Osteocyte (in vitro differentiated cells): ENCODE measurements around the gene NOL3. TPM values are rescaled to one million over a fixed set of nuclear protein-coding genes. Genes with fewer than 3 reads are reported as not detected.

ENCODE experiments used
- DNase-seq: peaks from one replicate; pipeline ENCODE4 v3.0.0; 2021; ENCODE audit warnings: mixed read lengths; ENCODE audit not compliant: unreplicated experiment; ENCODE audit errors: extremely low spot score
- H3K27ac Mint-ChIP-seq: one replicate; pipeline ENCODE4 v1.8.0; 2021; ENCODE audit warnings: mild to moderate bottlenecking, mixed read lengths; ENCODE audit not compliant: unreplicated experiment
- H3K27me3 Mint-ChIP-seq: one replicate; pipeline ENCODE4 v1.8.0; 2021; ENCODE audit warnings: mixed read lengths; ENCODE audit not compliant: unreplicated experiment
- H3K36me3 Mint-ChIP-seq: one replicate; pipeline ENCODE4 v1.8.0; 2021; ENCODE audit warnings: mixed read lengths; ENCODE audit not compliant: unreplicated experiment
- H3K4me1 Mint-ChIP-seq: one replicate; pipeline ENCODE4 v1.8.0; 2021; ENCODE audit warnings: mixed read lengths; ENCODE audit not compliant: unreplicated experiment
- H3K4me3 Mint-ChIP-seq: one replicate; pipeline ENCODE4 v1.8.0; 2021; ENCODE audit warnings: mild to moderate bottlenecking, moderate library complexity, mixed read lengths; ENCODE audit not compliant: unreplicated experiment
- H3K9me3 Mint-ChIP-seq: one replicate; pipeline ENCODE4 v1.8.0; 2021; ENCODE audit warnings: mixed read lengths; ENCODE audit not compliant: unreplicated experiment
- total RNA-seq: library from RNA; stranded (reverse); gene quantifications from 2 replicates; pipeline ENCODE4 v1.2.1, GENCODE V29; 2021
- TF ChIP-seq, protein P1 (sequence below): fragments of 200-600 bp; sonication (generic); IDR thresholded peaks from 2 replicates; pipeline ENCODE4 v1.5.0; 2021; ENCODE audit warnings: antibody characterized with exemption, mild to moderate bottlenecking, moderate library complexity

The NOL3 gene
- total RNA-seq, 1 donor from 2014 or later: 22.8 TPM

DNA sequence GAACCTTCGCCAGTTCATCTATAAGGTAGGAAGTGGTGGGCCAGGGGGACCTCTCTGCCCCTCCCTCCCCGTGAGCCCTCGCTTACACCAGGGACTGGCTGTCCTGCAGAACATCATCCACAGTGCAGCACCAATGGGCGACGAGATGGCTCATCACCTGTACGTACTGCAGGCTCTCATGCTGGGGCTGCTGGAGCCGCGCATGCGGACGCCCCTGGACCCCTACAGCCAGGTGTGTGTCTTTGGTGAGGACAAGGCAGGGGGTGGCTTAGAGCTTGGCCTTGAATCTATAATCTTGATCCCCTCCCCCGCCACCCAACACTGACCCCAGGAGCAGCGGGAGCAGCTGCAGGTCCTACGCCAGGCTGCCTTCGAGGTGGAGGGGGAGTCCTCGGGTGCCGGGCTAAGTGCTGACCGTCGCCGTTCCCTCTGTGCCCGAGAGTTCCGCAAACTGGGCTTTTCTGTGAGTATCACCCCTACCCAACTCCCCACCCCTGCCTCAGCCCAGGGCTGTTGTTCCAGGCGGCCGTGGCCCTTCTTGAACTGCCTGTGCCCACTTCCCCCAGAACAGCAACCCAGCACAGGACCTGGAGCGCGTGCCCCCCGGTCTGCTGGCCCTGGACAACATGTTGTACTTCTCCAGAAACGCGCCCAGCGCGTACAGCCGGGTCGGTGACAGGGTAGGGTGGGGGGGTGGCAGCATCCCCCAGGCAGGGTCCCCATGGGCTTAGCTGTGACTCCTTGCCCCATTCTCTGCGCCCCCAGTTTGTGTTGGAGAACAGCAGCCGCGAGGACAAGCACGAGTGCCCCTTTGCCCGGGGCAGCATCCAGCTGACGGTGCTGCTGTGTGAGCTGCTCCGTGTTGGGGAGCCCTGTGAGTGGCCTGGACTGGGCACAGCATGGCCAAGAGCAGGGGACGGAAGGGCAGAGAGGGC, 31.3 kb downstream of the NOL3 start:
- DNase-seq: no peak
- no peak overlapping the region for H3K27ac Mint-ChIP-seq
- TF ChIP-seq, protein P1, sequence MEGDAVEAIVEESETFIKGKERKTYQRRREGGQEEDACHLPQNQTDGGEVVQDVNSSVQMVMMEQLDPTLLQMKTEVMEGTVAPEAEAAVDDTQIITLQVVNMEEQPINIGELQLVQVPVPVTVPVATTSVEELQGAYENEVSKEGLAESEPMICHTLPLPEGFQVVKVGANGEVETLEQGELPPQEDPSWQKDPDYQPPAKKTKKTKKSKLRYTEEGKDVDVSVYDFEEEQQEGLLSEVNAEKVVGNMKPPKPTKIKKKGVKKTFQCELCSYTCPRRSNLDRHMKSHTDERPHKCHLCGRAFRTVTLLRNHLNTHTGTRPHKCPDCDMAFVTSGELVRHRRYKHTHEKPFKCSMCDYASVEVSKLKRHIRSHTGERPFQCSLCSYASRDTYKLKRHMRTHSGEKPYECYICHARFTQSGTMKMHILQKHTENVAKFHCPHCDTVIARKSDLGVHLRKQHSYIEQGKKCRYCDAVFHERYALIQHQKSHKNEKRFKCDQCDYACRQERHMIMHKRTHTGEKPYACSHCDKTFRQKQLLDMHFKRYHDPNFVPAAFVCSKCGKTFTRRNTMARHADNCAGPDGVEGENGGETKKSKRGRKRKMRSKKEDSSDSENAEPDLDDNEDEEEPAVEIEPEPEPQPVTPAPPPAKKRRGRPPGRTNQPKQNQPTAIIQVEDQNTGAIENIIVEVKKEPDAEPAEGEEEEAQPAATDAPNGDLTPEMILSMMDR: no peak
- no peak overlapping the region for H3K4me3 Mint-ChIP-seq
- peaks cover 14% of the 10 kb centered on the region for H3K4me1 Mint-ChIP-seq
- no peaks in the 10 kb centered on the region for H3K9me3 Mint-ChIP-seq
- no peaks in the 10 kb centered on the region for H3K27me3 Mint-ChIP-seq
- H3K36me3 Mint-ChIP-seq: peaks cover 13% of the 10 kb centered on the region

DNA sequence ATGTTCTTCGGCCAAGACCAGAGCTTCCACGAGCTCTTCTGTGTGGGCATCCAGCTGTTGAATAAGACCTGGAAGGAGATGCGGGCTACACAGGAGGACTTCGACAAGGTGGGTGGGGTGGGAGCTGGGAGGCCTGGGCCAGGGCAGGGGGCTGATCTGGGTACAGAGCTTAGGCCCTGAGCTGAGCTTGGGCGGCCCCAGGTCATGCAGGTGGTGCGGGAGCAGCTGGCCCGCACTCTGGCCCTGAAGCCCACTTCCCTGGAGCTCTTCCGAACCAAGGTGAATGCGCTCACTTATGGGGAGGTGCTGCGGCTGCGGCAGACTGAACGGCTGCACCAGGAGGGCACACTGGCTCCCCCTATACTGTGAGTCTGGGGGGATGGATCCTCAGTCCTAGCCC, 32.1 kb downstream of the NOL3 start:
- H3K27ac Mint-ChIP-seq: no peak overlapping the region
- DNase-seq: no peak
- H3K9me3 Mint-ChIP-seq: no peaks in the 10 kb centered on the region
- peaks cover 22% of the 10 kb centered on the region for H3K4me1 Mint-ChIP-seq
- TF ChIP-seq, protein P1: no peak
- H3K36me3 Mint-ChIP-seq: peaks cover 11% of the 10 kb centered on the region
- no peak overlapping the region for H3K4me3 Mint-ChIP-seq
- H3K27me3 Mint-ChIP-seq: no peaks in the 10 kb centered on the region

DNA sequence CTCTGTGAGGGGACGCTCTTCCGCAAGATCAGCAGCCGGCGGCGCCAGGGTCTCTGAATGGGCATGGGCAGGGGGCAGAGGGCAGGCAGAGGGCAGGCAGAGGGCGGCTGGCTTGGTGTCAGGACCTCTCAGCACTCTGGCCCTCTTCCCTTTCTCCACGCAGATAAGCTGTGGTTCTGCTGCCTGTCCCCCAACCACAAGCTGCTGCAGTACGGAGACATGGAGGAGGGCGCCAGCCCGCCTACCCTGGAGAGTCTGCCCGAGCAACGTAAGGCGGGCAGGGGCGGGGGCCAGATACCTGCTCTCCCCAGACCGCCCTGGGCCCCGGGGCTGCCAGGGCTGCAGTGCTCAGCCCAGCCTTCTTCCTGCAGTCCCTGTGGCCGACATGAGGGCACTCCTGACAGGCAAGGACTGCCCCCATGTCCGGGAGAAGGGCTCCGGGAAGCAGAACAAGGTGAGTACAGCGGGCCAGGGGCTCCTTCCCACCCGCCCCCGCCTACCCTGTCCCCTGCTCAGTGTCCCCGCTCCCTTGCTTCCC, 32.7 kb downstream of the NOL3 start:
- Mint-ChIP-seq H3K4me3 (no peak overlapping the region), H3K4me1 (peaks cover 26% of the 10 kb centered on the region)
- DNase-seq: no peak

DNA sequence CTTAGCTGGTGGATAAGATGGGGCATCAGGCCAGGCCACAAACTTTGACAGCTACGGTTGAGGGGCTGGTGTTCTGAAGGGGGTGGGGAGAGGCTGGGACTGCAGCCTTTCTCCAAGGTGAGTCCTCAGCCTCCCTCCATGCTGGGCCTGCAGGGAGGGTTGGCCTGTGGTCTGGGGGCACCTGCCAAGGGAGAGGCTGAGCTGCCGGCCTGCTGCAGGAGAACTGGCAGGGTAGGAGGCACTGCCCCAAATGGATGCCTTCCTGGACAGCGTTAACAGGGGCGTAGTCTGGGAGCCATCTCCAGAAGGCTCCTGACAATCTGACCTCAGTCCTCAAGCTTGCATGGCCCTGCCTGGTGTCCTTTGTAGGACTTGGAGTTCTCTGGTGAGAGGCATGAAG, 33.7 kb downstream of the NOL3 start:
- TF ChIP-seq, protein P1: no peak
- Mint-ChIP-seq H3K9me3 (no peaks in the 10 kb centered on the region), H3K4me1 (peaks cover 21% of the 10 kb centered on the region), H3K36me3 (peaks cover 8% of the 10 kb centered on the region), H3K4me3 (no peak overlapping the region), H3K27me3 (no peaks in the 10 kb centered on the region), H3K27ac (no peak overlapping the region)
- no peak for DNase-seq

More for the DNA sequence above, 32.7 kb downstream of the NOL3 start:
- TF ChIP-seq, protein P1: no peak
- Mint-ChIP-seq H3K9me3 (no peaks in the 10 kb centered on the region), H3K27me3 (no peaks in the 10 kb centered on the region), H3K36me3 (peaks cover 10% of the 10 kb centered on the region), H3K27ac (no peak overlapping the region)

DNA sequence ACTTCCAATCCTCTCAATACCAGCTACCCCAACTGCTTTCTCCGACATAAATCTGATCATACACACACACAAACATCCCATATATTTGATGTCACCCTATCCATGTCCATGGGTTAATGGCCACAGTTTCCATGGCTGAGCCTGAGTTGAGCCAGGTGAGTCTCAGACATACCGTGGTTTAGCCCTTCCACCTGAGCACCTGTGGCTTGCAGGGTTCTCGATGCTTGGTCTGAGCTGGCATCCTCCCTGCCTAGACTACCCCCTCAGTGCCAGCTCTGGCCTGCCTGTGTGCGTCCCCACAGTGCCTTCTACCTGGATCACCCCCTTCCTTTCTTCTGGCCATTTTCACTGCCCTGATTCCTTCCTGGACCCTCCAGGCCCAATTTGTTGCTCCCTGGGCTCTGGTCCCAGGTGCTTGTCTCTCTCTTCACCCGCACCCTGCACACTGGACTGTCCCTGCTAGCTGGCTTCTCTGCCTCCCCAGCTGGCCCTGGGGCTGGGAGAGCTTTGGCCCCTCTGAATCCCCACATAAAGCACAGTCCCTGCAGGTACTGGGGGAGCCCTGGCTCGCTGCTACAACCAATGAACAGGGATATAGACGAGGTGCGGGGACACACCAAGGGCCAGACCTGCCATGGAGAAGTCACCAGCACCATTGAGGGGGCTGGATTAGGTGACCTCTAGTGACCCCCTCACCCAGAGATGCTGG, 35.9 kb downstream of the NOL3 start:
- Mint-ChIP-seq H3K9me3 (no peaks in the 10 kb centered on the region), H3K36me3 (peaks cover 8% of the 10 kb centered on the region), H3K27me3 (no peaks in the 10 kb centered on the region), H3K4me3 (no peak overlapping the region), H3K4me1 (peaks cover 19% of the 10 kb centered on the region), H3K27ac (peak overlapping the region; percentile 57)
- TF ChIP-seq, protein P1: no peak
- no peak for DNase-seq
